Measurements from ENCODE around the gene CCDC187.
"Not testable (repeated sequence)": the region's sequence is repeated elsewhere in the genome, so short reads cannot be mapped to it uniquely, and the experiment has no call there.

CCDC187 gene

DNA sequence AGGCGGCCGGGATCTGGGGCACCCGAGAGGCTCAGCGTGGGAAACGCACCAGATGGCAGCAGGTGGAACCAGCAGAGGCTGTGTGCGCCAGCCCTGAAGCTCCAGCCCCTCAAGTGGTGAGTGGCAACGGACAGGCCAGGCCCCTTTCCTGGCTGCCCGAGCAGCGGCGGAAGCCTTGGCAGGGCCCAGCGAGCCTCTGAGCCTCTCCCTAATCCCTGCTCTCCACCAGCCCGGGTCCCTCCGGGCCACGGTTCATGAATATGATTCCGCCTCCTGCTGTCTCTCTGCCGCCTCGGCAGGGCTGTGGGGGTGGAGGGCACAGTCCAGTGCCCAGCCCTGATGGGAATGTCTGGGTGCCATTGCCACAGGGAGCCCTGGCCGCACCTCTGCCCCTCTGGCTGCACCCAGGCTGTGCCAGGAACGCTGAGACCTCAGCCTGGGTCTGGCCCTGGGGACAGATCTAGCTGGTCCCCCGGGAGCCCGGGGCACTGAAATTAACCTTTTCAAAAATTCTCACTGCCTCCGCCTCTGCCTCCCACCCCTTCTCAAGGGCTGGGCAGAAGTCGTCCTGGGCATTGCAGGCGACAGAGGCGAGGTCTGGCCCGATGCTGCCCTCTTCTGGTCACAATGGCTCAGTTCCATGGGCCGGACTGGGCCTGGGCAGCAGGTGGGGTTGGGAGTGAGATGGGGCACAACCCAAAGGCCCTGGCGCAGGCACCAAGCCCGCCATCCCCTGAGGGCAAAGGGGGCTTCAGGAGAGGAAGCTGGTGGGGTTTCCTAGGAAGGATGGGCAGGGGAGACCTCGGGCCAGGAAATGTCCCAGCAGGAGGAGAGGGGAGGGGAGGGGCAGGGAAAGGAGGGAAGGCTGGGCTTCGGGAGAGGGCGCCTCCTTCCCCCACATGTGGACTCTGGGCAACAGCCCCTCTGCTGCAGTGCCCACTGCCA lies 20.3 kb downstream of the CCDC187 start:
- peak; percentile 71 to 80 for DNase-seq

DNA sequence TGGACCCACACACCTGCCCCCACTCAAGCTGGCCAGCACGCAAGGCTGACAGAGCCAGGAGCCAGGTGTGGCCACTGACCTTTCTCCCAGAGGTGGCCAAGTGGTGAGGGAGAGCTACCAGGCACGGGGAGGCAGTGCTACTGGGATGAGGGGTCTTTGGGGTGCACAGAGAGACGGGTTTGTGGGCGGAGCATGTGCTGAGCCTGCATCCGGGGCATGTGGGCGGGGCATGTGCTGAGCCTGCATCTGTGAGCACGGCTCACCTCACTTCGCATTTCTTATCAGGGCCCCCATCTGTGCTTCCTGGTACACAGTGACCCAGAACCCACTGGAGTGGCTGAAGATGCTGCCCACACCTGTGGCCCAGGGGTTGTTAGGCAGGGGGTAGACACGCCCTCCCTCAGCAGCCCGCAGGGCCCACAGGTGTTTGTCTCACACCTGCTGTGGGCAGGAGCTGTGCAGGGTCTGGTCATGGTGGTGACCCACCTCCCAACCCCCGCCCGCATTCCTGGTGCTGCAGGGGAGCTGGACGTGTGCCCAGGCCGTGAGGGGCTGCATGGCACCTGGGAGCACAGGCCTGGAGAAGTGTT lies 21.5 kb downstream of the CCDC187 start:
- peak in 1 of 2 donors; percentile 18 for DNase-seq

DNA sequence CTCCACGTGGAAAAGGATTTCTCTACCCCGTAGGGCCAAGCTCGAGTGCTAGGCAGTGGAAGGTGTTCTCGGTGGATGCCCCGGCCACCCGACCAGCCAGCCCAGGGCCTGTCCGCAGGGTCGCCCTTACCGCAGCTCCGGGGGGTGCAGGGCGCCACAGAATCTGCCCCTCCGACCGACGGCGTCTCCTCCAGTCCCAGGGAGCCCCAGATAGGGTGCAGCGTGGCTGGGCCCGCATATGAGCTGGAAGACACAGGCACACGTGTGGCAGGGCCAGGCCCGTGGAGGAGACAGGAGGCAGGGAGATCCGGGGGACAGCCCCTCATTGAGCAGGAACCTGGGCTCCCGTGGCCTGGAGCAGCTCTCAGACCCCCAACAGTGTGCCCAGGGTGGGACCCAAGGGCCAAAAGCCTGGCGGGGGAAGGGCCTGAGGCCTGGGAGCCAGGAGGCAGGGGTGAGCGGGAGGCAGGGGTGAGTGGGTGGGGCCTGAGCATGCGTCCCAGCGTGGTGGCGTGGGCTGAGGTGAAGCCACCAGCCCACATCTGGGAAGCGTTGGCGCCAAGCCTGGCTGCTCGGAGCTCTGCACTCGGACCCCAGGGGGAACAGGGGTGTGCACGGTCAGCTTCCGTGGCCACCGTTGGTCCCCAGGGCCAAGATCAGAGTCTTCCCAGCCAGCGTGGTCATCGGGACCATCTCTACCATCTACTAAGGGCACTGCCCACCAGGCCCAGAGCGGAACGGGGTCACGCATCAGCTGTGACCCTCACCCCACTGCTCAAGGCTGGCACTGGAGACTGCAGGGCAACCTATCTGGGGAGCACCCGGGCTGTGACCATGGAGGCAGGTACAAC lies 22.2 kb downstream of the CCDC187 start:
- DNase-seq = no peak

DNA sequence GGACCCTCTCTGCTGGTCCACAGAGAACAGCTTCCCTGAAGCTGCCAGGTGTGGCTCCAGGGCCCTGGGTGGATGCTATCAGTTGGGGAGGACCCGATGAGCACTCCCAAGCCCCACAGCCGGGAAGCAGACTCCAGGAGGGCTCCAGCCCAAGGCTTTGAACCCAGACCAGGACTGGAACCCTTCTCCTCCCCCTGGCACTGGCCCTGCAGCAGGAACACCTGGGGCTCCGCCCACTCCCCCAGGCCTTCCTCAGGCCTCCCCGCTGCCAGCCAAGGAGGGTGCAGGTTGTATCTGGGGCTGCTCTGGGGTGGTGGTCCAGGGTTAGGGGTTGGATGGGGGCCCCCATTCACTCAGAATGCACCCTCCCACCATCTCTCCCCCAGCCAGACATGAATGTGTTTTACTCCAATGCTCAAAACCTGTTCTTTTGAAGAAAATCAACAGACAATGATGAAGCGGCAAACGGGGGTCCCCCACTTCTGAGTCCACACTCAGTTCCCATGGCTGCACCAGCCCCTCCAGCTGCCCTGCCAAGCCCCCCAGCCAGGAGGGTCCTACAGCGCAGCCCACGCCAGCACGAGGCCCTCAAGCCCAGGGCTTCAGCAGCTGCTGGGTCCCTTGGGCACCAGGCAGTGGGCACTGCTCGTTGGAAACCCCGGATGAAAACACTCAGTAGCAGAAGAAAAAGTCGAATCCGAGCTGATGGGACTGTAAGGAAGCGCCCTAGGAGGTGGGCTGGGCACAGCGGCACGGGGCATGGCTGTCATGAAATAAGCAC lies 23.2 kb downstream of the CCDC187 start:
- no peak for DNase-seq

DNA sequence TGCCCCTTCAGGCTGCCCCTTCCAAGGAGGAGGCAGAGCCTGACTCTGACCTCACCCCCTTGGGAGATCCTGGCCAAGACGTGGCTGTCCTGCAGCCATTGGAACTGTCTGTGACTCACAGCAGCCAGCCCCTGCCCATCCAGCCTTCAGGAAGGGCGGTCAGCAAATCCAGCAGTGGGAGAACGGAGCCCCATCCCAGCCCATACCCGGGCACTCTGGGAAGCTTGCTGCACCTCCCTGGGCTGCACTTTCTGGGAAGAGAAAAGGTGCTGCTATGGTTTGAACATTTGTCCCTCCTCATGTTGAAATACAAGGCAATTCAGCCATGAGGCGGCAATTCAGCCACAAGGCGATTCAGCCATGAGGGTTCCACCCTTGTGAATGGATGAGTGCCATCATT lies 24.4 kb downstream of the CCDC187 start:
- no peak for DNase-seq

DNA sequence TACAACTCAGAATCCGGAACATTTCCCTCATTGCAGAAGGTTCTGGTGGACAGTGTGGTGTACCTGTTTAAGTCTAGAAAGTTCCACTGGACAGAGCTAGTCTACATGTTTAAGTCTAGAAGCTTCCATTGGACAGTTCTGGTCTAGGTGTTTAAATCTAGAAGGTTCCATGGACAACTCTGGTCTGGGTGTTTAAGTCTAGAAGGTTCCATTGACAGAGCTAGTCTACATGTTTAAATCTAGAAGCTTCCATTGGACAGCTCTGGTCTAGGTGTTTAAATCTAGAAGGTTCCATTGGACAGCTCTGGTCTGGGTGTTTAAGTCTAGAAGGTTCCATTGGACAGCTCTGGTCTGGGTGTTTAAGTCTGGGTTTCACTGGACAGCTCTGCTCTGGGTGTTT lies 25.0 kb downstream of the CCDC187 start:
- no peak for DNase-seq

DNA sequence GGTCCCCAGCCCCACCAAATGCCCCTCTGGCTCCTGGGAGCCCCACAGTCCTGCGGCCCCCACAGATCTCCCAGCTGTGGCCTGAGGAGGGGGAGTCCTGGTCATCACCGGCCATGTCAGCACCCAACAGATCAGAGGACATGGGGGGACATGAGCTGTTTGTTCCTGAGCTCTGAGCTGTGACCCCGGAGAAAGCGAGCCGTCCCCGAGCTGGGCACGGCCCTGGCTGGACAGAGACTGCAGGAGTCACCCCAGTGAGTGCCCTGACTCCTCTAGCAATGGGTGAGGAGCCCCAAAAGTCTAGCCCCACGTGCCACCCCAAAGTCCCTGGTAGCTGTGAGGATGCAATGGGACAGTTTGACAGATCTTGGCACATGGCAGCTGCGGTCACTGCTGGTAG lies 25.7 kb downstream of the CCDC187 start:
- DNase-seq = no peak

DNA sequence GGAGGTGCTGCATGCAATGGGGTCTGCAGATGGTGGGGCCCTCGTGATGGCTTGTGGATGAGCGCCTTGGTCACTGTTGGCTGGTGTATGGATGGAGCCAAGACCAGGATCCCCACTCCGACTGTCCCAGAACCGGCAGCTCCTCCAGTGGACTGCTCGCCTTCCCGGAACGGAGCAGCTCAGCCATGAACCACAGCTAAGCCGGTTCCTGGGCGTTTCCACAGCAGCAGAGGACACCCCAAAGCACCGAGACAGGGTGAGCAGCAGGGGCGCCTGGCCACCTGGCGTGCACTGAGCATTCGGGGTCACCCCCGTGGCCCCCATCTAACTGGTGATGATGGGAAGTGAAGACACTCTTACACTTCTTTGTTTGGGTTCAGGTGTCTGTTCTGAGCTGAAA lies 26.1 kb downstream of the CCDC187 start:
- DNase-seq = no peak

DNA sequence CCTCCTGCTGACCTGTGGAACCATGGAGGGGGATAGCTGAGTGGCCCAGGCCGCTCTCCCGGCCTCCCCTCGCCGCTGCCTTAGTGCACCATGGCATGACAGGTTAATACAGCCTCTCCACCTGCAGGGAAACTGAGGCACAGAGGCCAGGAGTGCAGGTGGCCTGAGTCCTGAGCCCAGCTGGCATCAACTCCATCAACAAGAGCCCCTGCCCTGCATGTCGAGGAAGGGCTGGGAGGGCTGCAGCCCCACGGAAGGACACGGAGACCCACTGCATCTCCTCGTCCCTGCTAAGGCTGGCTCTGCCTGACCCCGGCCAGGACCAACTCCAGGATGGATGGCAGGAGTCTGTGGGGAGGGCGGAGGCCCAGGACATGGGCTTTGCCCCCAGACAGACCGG lies 27.2 kb downstream of the CCDC187 start:
- DNase-seq = no peak

DNA sequence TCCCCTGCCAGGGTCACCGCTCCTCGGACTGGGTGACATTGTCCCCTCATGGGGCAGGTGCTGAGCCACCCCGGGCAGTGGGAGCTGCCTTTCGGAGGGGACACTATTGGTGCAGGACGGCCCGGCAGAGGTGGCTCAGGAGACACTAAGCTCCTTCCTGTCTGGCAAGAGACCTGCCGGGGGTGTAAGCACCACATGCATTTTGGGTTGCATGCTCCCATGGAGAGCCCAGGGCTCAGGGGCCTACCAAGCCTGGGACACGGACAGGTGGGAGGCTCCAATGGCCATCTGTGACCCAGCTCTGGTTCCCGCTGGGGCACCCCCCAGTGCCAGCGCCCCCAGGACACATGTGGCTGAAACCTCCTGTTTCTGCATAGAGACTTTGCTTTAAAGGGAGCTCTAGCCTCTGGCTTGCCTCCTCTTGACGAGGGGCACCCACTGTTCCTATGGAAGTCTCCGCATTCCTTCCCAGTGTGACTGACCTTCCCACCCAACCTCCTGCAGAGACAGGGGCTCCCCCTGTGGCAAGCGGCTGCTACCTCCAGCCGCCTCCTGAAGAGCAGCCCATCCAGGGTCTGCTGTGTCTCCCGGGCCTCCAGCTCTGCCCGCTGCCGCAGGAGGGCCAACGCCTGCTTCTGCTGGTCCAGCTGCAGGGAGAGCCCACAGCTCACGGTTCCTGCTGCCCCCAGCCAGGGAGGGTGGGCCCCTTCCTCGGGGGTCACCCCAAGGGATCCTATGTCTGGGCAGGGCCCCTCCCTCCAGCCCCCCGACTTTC lies 28.1 kb downstream of the CCDC187 start:
- DNase-seq = no peak

DNA sequence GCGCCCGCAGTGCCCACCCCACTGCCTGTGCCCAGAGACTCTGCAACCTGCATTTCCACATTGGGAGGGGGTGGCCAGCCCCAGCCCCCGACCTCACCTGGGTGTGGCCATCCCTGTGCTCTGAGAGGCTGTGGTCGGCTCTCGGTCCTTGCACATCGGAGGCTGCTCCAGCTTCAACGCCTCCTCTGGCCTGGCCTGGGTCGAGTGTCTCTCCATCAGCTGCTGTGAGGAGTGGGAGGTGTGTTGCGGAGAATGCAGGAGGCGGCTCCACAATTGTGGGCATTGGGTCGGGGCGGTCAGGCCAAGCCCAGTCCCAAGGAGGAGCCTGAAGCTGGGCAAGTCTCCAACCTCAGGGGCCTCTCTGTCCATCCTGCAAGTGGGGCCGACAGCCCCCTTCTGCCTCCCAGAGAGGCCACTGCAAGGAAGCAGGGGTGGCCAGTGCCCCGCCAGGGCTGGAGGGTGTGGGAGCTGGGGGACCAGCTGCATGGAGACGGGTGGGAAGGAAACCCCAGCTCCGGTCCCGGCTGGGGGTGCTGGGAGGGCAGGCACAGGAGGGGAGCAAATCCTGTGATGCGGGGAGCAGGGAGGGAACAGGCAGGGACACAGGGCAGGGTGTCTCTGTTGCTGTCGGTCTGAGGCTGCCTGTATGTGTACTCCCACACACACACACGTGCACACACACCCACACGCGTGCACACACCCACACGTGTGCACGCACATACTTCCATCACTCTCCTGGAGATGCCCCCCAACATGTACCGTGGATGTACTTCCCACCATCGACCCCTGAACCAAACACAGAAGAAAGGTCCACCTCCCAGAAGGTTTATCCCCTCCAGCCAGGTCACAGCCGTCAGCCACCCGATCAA lies 28.9 kb downstream of the CCDC187 start:
- DNase-seq = no peak

DNA sequence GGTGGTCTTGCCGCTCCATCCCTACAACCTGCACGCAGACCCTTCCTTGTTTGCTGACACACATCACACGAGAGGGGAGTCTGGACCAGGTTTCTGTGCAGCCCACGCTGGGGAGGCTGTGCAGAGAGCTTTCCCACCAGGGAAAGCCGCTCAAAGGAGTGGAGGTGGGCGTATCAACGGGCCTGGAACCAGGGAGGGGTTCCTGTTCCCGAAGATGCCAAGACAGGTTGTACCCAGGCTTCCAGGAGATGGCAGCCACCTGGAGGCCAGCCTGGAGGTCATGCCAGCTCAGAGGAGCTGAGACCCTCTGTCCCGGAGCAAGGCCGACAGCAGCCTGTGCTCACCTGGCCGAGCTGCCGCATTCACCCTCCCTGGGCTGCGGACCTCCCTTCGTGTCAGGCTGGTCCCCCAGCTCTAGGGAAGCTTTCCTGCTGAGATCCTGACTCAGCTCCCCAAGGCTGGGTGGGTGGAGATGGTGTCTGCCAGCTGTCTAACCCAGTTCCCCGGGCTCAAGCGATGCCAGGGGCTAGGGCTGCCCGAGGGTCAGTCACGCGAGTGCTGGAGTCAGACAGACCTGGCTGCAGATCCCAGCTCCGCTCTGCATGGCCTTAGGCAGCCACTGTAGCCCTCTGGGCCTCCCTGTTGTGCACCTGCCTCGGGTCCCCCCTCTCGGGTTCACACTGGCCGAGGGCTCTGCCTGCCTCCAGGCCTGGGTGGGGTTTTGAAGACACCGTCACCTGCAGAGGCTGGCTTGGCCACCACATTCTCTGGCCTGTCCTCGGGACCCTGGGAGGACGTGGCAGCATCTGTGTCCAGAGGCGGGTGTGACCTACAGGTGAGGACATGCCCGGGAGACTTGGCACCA lies 29.7 kb downstream of the CCDC187 start:
- DNase-seq = no peak

DNA sequence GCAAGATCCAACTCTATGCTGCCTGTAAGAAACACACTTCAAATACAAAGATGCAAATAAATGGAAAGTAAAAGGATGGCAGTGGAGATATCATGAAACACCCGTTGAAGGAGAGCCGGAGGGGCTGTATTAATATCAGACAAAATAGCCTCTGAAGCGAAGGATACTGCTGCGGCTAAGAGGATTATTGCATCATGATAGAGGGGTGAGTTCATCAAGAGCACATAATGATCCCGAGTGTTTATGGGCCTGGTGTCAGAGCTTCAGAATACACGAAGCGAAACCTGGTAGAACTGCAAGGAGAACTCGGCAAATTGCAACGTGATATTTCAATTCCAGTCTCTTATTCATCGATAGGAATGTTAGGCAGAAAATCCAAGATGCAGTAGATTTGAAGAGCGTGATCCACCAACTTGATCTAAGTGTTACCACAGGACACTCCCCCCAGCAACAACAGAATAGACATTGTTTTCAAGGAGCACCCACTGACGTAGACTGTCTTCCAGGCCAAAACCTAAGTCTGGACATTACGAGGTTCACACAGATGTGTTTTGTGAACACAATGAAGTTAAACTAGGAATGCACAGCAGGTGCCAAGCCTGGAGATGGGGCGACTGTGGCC lies 30.5 kb downstream of the CCDC187 start:
- no peak for DNase-seq

DNA sequence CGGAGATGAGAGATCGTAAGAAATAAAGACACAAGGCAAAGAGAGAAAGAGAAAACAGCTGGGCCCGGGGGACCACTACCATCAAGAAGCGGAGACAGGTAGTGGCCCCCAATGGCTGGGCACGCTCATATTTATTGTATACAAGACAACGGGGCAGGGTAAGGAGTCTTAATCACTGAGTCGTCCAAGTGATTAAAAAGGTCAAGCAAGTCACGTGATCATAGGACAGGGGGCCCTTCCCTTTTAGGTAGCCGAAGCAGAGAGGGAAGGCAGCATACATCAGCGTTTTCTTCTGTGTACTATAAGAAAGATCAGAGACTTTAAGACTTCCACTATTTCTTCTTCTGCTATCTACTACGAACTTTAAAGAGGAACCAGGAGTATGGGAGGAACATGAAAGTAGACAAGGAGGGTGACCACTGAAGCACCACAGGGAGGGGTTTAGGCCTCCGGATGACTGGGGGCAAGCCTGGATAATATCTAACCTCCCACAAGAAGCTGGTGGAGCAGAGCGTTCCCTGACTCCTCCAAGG lies 33.7 kb downstream of the CCDC187 start:
- no peak for DNase-seq

DNA sequence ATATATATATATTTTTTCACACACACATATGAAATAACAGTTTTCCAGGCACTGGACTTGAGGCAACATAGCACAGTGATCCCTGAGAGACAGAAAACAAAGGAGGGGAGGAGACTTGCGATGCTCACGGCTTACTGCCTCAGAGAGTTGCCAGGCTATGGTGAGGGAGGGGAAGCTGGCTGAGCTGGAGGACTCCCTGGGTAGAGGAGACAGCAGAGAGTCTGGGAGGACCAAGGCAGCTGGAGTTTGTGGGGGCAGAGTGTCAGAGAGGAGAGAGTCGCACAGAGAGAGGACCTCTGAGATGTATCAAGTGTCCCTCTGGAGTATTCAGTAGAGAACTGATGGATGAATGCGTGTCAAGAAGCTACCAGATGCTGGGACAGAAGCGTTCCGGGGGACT lies 35.2 kb downstream of the CCDC187 start:
- DNase-seq = no peak

DNA sequence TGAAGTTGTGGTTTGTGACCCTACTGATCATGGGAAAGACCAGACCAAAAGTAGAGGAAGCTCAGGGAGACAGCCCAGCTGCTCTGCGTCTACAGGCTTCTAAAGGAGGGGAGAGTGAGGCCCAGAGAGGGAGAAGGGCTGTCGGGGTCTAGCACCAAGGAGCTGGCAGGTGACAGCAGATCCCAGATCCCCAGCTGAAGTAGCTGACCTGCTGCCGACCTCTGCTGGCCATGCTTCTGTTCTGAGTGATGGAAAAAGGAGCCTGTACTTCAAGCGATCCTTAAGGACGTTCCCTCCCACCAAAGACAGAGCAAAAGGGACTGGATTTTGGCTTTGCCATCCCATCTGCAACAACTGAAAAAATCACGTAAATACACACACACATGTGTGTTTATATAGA lies 35.6 kb downstream of the CCDC187 start:
- DNase-seq = no peak

DNA sequence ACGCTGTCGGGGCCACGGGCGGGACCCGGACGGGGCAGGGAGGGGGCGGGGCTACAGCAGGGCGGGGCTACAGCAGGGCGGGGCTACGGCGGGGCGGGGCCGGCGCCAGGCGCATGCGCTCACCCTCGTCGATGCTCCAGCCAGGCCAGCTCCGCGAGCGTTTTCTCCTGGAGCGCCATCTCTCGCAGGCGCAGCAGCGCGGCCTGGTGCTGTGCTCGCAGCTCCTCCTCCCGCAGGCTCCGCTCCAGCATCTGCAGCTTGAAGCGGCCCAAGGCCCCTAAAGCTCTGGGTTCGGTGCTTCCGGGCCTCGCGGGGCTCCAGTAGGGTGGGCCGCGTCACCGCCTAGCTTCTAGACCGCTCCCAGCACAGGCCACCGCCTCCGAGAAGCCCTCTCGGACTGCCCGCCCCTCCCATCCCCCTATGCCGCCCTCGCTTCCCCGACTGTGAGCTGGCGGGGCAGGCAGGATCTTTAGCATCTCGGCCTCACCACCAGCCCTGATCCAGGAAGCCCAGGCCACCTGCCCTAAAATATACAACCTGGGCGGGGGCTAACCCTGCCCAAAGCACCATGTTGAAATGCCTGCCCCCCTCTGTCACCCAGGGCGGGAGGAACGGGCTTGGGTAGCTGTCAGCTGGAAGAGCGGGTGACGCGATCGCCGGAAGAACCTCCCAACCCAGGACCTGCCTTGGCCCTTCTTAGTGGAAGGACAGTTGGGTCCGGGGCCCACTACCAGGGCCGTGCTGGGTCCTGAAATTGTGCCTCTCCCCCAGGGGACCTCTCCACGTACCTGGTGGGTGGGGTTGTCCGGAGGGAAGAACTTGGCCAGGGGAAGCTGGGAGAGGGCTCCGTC lies 36.4 kb downstream of the CCDC187 start:
- peak; percentile 90 for DNase-seq

DNA sequence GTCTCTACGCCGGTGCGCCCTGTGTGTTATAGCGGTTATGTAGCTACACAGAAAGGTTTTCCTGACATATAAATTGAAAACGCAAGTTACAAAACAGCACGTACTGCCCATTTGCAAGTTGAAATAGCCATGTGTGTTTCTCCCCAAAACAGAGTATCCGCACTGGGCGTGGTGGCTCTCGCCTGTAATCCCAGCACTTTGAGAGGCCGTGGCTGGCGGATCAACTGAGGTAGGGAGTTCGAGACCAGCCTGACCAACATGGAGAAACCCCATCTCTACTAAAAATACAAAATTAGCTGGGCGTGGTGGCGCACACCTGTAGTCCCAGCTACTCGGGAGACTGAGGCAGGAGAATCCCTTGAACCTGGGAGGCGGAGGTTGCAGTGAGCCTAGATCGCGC lies 37.3 kb downstream of the CCDC187 start:
- DNase-seq = not testable (repeated sequence)
